NT2/D1 (cell line): Measurements from ENCODE around the gene ZDHHC8.

Source experiments
- SUZ12 ChIP-seq: IDR thresholded peaks from 2 replicates; pipeline ENCODE4 v1.6.1; 2011; ENCODE audit not compliant: insufficient read length, insufficient read depth; ENCODE audit errors: extremely low read depth
- YY1 ChIP-seq: IDR thresholded peaks from 2 replicates; pipeline ENCODE4 v1.6.1; 2011; ENCODE audit not compliant: insufficient read length, insufficient read depth

DNA sequence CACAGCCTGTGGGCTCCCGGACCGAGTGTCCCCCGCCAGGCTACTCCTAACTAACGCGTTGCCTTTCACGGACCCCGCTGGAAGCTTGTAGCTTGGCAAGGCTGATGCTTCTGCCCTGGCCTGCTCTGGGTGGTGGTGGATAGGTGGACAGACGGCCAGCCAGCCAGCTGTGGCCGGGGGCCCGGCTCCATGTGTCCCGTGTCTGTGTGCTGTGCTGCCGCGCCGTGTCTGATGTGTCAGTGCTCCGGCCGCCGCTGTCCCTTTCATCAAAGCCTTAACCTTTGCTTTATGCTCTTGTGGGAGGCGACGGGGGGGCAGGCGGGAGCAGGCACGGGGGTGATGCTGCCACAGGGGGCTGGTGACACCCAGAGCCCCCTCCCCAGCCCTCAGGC, 14.2 kb downstream of the ZDHHC8 start:
- TF ChIP-seq YY1 = no peak
- no peak for TF ChIP-seq SUZ12
